ENCODE measurements around the gene LRRK1.

Gene LRRK1

GRCh38 chr15:101045236-101045646 is 126.1 kb downstream of the LRRK1 start:
- H3K4me2 ChIP-seq (ENCODE audit: low read length): no peak overlapping the region
- no peak overlapping the region for H2AK5ac ChIP-seq (ENCODE audit: low read length)
- no peak overlapping the region for H3K27ac ChIP-seq (ENCODE audit: low read depth, low read length)
- H2BK12ac ChIP-seq (ENCODE audit: low read length): no peak overlapping the region
- H3K36me3 ChIP-seq (ENCODE audit: control insufficient read depth in 1 of 2, insufficient read depth in 2 of 2, low read length in 2 of 2): no peaks in the 10 kb centered on the region
- H3K9me3 ChIP-seq (ENCODE audit: insufficient read depth, low read depth, low read length): no peaks in the 10 kb centered on the region
- no peak overlapping the region for H2AFZ ChIP-seq (ENCODE audit: insufficient read depth, low read length, poor library complexity)
- H4K8ac ChIP-seq (ENCODE audit: low read depth, low read length): no peak overlapping the region
- no peak overlapping the region for H3K18ac ChIP-seq (ENCODE audit: low read length)
- H3K9ac ChIP-seq (ENCODE audit: low read length): no peak overlapping the region
- no peak overlapping the region for H2BK120ac ChIP-seq (ENCODE audit: insufficient read depth, low read length, poor library complexity)
- no peaks in the 10 kb centered on the region for H3K79me2 ChIP-seq (ENCODE audit: control insufficient read depth, insufficient read depth, low read length, poor library complexity)
- H3K4me3 ChIP-seq (ENCODE audit: low read depth, low read length): no peak overlapping the region
- H3K23ac ChIP-seq (ENCODE audit: low read length): no peak overlapping the region
- no peak overlapping the region for H2BK5ac ChIP-seq (ENCODE audit: low read depth, low read length, poor library complexity)
- no peaks in the 10 kb centered on the region for H3K4me1 ChIP-seq (ENCODE audit: control insufficient read depth in 1 of 2, insufficient read depth in 2 of 2, low read length in 2 of 2)
- H4K91ac ChIP-seq (ENCODE audit: low read depth, low read length): no peak overlapping the region
- no CpG with 5 or more reads among the region's 14 CpGs for WGBS (ENCODE audit: extremely low coverage, insufficient coverage, insufficient read length)
- no peak for DNase-seq
- H3K14ac ChIP-seq (ENCODE audit: low read length): no peak overlapping the region
- H3K4ac ChIP-seq (ENCODE audit: low read depth, low read length): no peak overlapping the region
- H3K27me3 ChIP-seq (ENCODE audit: insufficient read depth, low read length): no peaks in the 10 kb centered on the region
- H3K79me1 ChIP-seq (ENCODE audit: low read length): no peaks in the 10 kb centered on the region
- H4K12ac ChIP-seq (ENCODE audit: low read depth, low read length): no peak overlapping the region

- Histone ChIP-seq H4K8ac (ENCODE audit: low read depth, low read length) (no peak overlapping the region), H2BK12ac (ENCODE audit: low read length) (no peak overlapping the region), H3K23ac (ENCODE audit: low read length) (no peak overlapping the region), H3K27me3 (ENCODE audit: insufficient read depth, low read length) (no peaks in the 10 kb centered on the region), H3K4me1 (ENCODE audit: control insufficient read depth in 1 of 2, insufficient read depth in 2 of 2, low read length in 2 of 2) (no peaks in the 10 kb centered on the region), H3K79me2 (ENCODE audit: control insufficient read depth, insufficient read depth, low read length, poor library complexity) (no peaks in the 10 kb centered on the region), H2AK5ac (ENCODE audit: low read length) (no peak overlapping the region), H3K18ac (ENCODE audit: low read length) (no peak overlapping the region), H3K27ac (ENCODE audit: low read depth, low read length) (no peak overlapping the region), H3K4ac (ENCODE audit: low read depth, low read length) (no peak overlapping the region), H3K14ac (ENCODE audit: low read length) (no peak overlapping the region), H3K4me3 (ENCODE audit: low read depth, low read length) (no peak overlapping the region), H4K12ac (ENCODE audit: low read depth, low read length) (no peak overlapping the region), H3K79me1 (ENCODE audit: low read length) (no peaks in the 10 kb centered on the region), H4K91ac (ENCODE audit: low read depth, low read length) (no peak overlapping the region), H3K36me3 (ENCODE audit: control insufficient read depth in 1 of 2, insufficient read depth in 2 of 2, low read length in 2 of 2) (no peaks in the 10 kb centered on the region), H2AFZ (ENCODE audit: insufficient read depth, low read length, poor library complexity) (no peak overlapping the region), H3K4me2 (ENCODE audit: low read length) (no peak overlapping the region), H3K9ac (ENCODE audit: low read length) (no peak overlapping the region), H3K9me3 (ENCODE audit: insufficient read depth, low read depth, low read length) (no peaks in the 10 kb centered on the region), H2BK120ac (ENCODE audit: insufficient read depth, low read length, poor library complexity) (no peak overlapping the region), H2BK5ac (ENCODE audit: low read depth, low read length, poor library complexity) (no peak overlapping the region)
- no CpG with 5 or more reads among the region's 19 CpGs for WGBS (ENCODE audit: extremely low coverage, insufficient coverage, insufficient read length)
- no peak for DNase-seq
Measured at GRCh38 chr15:101045835-101046691, 126.9 kb downstream of the LRRK1 start.

GRCh38 chr15:101046826-101047225 is 127.7 kb downstream of the LRRK1 start:
- H3K4me1 ChIP-seq (ENCODE audit: control insufficient read depth in 1 of 2, insufficient read depth in 2 of 2, low read length in 2 of 2): no peaks in the 10 kb centered on the region
- DNase-seq: no peak
- H2AK5ac ChIP-seq (ENCODE audit: low read length): no peak overlapping the region
- no peaks in the 10 kb centered on the region for H3K79me2 ChIP-seq (ENCODE audit: control insufficient read depth, insufficient read depth, low read length, poor library complexity)
- no peaks in the 10 kb centered on the region for H3K9me3 ChIP-seq (ENCODE audit: insufficient read depth, low read depth, low read length)
- no peaks in the 10 kb centered on the region for H3K36me3 ChIP-seq (ENCODE audit: control insufficient read depth in 1 of 2, insufficient read depth in 2 of 2, low read length in 2 of 2)
- H2BK12ac ChIP-seq (ENCODE audit: low read length): no peak overlapping the region
- no peak overlapping the region for H3K23ac ChIP-seq (ENCODE audit: low read length)
- no peaks in the 10 kb centered on the region for H3K79me1 ChIP-seq (ENCODE audit: low read length)
- no peak overlapping the region for H3K4me3 ChIP-seq (ENCODE audit: low read depth, low read length)
- no peak overlapping the region for H4K8ac ChIP-seq (ENCODE audit: low read depth, low read length)
- no peak overlapping the region for H3K4me2 ChIP-seq (ENCODE audit: low read length)
- H2AFZ ChIP-seq (ENCODE audit: insufficient read depth, low read length, poor library complexity): no peak overlapping the region
- no peak overlapping the region for H3K18ac ChIP-seq (ENCODE audit: low read length)
- H3K4ac ChIP-seq (ENCODE audit: low read depth, low read length): no peak overlapping the region
- H3K9ac ChIP-seq (ENCODE audit: low read length): no peak overlapping the region
- no peak overlapping the region for H2BK120ac ChIP-seq (ENCODE audit: insufficient read depth, low read length, poor library complexity)
- no peak overlapping the region for H3K27ac ChIP-seq (ENCODE audit: low read depth, low read length)
- no peak overlapping the region for H4K91ac ChIP-seq (ENCODE audit: low read depth, low read length)
- H2BK5ac ChIP-seq (ENCODE audit: low read depth, low read length, poor library complexity): no peak overlapping the region
- no peak overlapping the region for H3K14ac ChIP-seq (ENCODE audit: low read length)
- no peak overlapping the region for H4K12ac ChIP-seq (ENCODE audit: low read depth, low read length)
- no peaks in the 10 kb centered on the region for H3K27me3 ChIP-seq (ENCODE audit: insufficient read depth, low read length)
- WGBS (ENCODE audit: extremely low coverage, insufficient coverage, insufficient read length): no CpG with 5 or more reads among the region's 7 CpGs

- WGBS (ENCODE audit: extremely low coverage, insufficient coverage, insufficient read length): no CpG with 5 or more reads among the region's 22 CpGs
- Histone ChIP-seq H4K12ac (ENCODE audit: low read depth, low read length) (no peak overlapping the region), H4K91ac (ENCODE audit: low read depth, low read length) (no peak overlapping the region), H3K4ac (ENCODE audit: low read depth, low read length) (no peak overlapping the region), H2AFZ (ENCODE audit: insufficient read depth, low read length, poor library complexity) (no peak overlapping the region), H3K23ac (ENCODE audit: low read length) (no peak overlapping the region), H3K79me1 (ENCODE audit: low read length) (no peaks in the 10 kb centered on the region), H3K36me3 (ENCODE audit: control insufficient read depth in 1 of 2, insufficient read depth in 2 of 2, low read length in 2 of 2) (no peaks in the 10 kb centered on the region), H3K14ac (ENCODE audit: low read length) (no peak overlapping the region), H2BK120ac (ENCODE audit: insufficient read depth, low read length, poor library complexity) (no peak overlapping the region), H3K4me2 (ENCODE audit: low read length) (no peak overlapping the region), H2BK5ac (ENCODE audit: low read depth, low read length, poor library complexity) (no peak overlapping the region), H3K4me1 (ENCODE audit: control insufficient read depth in 1 of 2, insufficient read depth in 2 of 2, low read length in 2 of 2) (no peaks in the 10 kb centered on the region), H3K27me3 (ENCODE audit: insufficient read depth, low read length) (no peaks in the 10 kb centered on the region), H3K9ac (ENCODE audit: low read length) (no peak overlapping the region), H3K18ac (ENCODE audit: low read length) (no peak overlapping the region), H3K9me3 (ENCODE audit: insufficient read depth, low read depth, low read length) (no peaks in the 10 kb centered on the region), H3K4me3 (ENCODE audit: low read depth, low read length) (no peak overlapping the region), H2BK12ac (ENCODE audit: low read length) (no peak overlapping the region), H3K27ac (ENCODE audit: low read depth, low read length) (no peak overlapping the region), H2AK5ac (ENCODE audit: low read length) (no peak overlapping the region), H4K8ac (ENCODE audit: low read depth, low read length) (no peak overlapping the region), H3K79me2 (ENCODE audit: control insufficient read depth, insufficient read depth, low read length, poor library complexity) (no peaks in the 10 kb centered on the region)
- no peak for DNase-seq
Measured at GRCh38 chr15:101047301-101047781, 128.2 kb downstream of the LRRK1 start.

Measured in trophoblast cell (in vitro differentiated cells and primary cell).